Measurements from ENCODE around the gene GPR158. TPM values are rescaled to one million over a fixed set of nuclear protein-coding genes. Genes with fewer than 3 reads are reported as not detected.

Gene GPR158
- total RNA-seq, 1 experiment from 2014 or later: 2.9 TPM

GRCh38 chr10:25417611-25418010 is 242.8 kb downstream of the GPR158 start:
- intact Hi-C loops (cut with micrococcal nuclease): no loop called here
- Histone ChIP-seq H3K9me3 (ENCODE audit: control insufficient read depth in 1 of 2, insufficient read depth in 1 of 2, low read depth in 1 of 2, low read length in 2 of 2) (no peaks in the 10 kb centered on the region), H3K9me2 (ENCODE audit: insufficient read depth) (no peaks in the 10 kb centered on the region), H3K4me3 (replicated peaks in 1 of 2; ENCODE audit: low read depth in 1 of 2, low read length in 2 of 2) (no peak overlapping the region), H4K20me1 (ENCODE audit: insufficient read depth) (no peaks in the 10 kb centered on the region), H3K27me3 (ENCODE audit: insufficient read depth, low read length) (no peaks in the 10 kb centered on the region), H3K4me2 (ENCODE audit: low read length) (no peak overlapping the region), H3K27ac (ENCODE audit: low read depth, low read length) (no peak overlapping the region), H3K79me2 (ENCODE audit: insufficient read depth, low read length) (no peaks in the 10 kb centered on the region), H3K36me3 (ENCODE audit: control insufficient read depth in 1 of 2, insufficient read depth in 2 of 2, low read length in 2 of 2) (no peaks in the 10 kb centered on the region), H3K9ac (ENCODE audit: low read length) (no peak overlapping the region), H2AFZ (ENCODE audit: low read depth, low read length, poor library complexity, severe bottlenecking) (no peak overlapping the region), H3K4me1 (ENCODE audit: control insufficient read depth in 1 of 2, insufficient read depth in 2 of 2, low read length in 2 of 2) (no peaks in the 10 kb centered on the region)
- DNase-seq (ENCODE audit: low read depth, low spot score) (no peak), ATAC-seq (no peak)
- TF ChIP-seq YY1 (IDR thresholded peaks at IDR 0.05; ENCODE audit: extremely low read depth, insufficient replicate concordance, low read depth, low read length) (no peak), CBX3 (IDR thresholded peaks at IDR 0.05; ENCODE audit: low read depth) (no peak), POLR2AphosphoS5 (IDR thresholded peaks at IDR 0.05; ENCODE audit: low read depth, low read length) (no peak), SP1 (IDR thresholded peaks at IDR 0.05; ENCODE audit: low read depth) (no peak), POLR2A (IDR thresholded peaks at IDR 0.05; ENCODE audit: borderline replicate concordance, extremely low read depth, insufficient read depth, insufficient read length) (no peak), MAX (IDR thresholded peaks at IDR 0.05) (no peak), CEBPB (IDR thresholded peaks at IDR 0.05; ENCODE audit: low read depth) (no peak), ELF1 (IDR thresholded peaks at IDR 0.05; ENCODE audit: borderline replicate concordance, low read depth) (no peak), ZFX (IDR thresholded peaks at IDR 0.05) (no peak), JUND (IDR thresholded peaks at IDR 0.05) (no peak), EZH2phosphoT487 (IDR thresholded peaks at IDR 0.05; ENCODE audit: borderline replicate concordance) (no peak), EZH2 (IDR thresholded peaks at IDR 0.05) (no peak)
- TF ChIP-seq, protein P1, sequence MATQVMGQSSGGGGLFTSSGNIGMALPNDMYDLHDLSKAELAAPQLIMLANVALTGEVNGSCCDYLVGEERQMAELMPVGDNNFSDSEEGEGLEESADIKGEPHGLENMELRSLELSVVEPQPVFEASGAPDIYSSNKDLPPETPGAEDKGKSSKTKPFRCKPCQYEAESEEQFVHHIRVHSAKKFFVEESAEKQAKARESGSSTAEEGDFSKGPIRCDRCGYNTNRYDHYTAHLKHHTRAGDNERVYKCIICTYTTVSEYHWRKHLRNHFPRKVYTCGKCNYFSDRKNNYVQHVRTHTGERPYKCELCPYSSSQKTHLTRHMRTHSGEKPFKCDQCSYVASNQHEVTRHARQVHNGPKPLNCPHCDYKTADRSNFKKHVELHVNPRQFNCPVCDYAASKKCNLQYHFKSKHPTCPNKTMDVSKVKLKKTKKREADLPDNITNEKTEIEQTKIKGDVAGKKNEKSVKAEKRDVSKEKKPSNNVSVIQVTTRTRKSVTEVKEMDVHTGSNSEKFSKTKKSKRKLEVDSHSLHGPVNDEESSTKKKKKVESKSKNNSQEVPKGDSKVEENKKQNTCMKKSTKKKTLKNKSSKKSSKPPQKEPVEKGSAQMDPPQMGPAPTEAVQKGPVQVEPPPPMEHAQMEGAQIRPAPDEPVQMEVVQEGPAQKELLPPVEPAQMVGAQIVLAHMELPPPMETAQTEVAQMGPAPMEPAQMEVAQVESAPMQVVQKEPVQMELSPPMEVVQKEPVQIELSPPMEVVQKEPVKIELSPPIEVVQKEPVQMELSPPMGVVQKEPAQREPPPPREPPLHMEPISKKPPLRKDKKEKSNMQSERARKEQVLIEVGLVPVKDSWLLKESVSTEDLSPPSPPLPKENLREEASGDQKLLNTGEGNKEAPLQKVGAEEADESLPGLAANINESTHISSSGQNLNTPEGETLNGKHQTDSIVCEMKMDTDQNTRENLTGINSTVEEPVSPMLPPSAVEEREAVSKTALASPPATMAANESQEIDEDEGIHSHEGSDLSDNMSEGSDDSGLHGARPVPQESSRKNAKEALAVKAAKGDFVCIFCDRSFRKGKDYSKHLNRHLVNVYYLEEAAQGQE (IDR thresholded peaks at IDR 0.05; ENCODE audit: low read depth): no peak
- TF ChIP-seq, protein P2, sequence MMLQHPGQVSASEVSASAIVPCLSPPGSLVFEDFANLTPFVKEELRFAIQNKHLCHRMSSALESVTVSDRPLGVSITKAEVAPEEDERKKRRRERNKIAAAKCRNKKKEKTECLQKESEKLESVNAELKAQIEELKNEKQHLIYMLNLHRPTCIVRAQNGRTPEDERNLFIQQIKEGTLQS (IDR thresholded peaks at IDR 0.05): no peak
- RAD21 ChIA-PET (ENCODE audit: low non-redundant PET in 1 of 2, low total read pairs in 2 of 2, uncharacterized antibody in 2 of 2, unreplicated experiment in 2 of 2): no interaction called here
- CTCF ChIA-PET: no interaction called here
- no TSS peak for BruUV-seq (replicated peaks)
- POLR2A ChIA-PET: no interaction called here
